CD1c-positive myeloid dendritic cell (primary cell): ENCODE data around the gene COQ4.
"Not testable (repeated sequence)": the region's sequence is repeated elsewhere in the genome, so short reads cannot be mapped to it uniquely, and the experiment has no call there.

Experiments used
- DNase-seq: peaks from one replicate; pipeline ENCODE4 v3.0.0-alpha.2; 2016; ENCODE audit errors: extremely low spot score

COQ4 gene

GRCh38 chr9:128298535-128299482 lies 23.8 kb upstream of the COQ4 start:
- no peak for DNase-seq

GRCh38 chr9:128304136-128304970 lies 18.3 kb upstream of the COQ4 start:
- DNase-seq, result peak; percentile 2

GRCh38 chr9:128304971-128305288 lies 17.7 kb upstream of the COQ4 start:
- no peak for DNase-seq

- DNase-seq, result no peak
Observed at GRCh38 chr9:128309551-128309950, 13.1 kb upstream of the COQ4 start.

GRCh38 chr9:128310461-128310860 lies 12.2 kb upstream of the COQ4 start:
- no peak for DNase-seq

GRCh38 chr9:128314697-128315096 lies 7.9 kb upstream of the COQ4 start:
- DNase-seq, result no peak

GRCh38 chr9:128316421-128316820 lies 6.2 kb upstream of the COQ4 start:
- no peak for DNase-seq

- DNase-seq, result no peak
Observed at GRCh38 chr9:128317629-128318028, 5.0 kb upstream of the COQ4 start.

- no peak for DNase-seq
Observed at GRCh38 chr9:128321343-128321742, 1.3 kb upstream of the COQ4 start.

- peak; percentile 2 for DNase-seq
Observed at GRCh38 chr9:128321879-128322403, 698 bp upstream of the COQ4 start.

- no peak for DNase-seq
Observed at GRCh38 chr9:128323212-128323730, 632 bp downstream of the COQ4 start.

- peak; percentile 12 for DNase-seq
Observed at GRCh38 chr9:128323791-128324190, 1.2 kb downstream of the COQ4 start.

- no peak for DNase-seq
Observed at GRCh38 chr9:128324401-128324800, 1.8 kb downstream of the COQ4 start.

- DNase-seq, result no peak
Observed at GRCh38 chr9:128325629-128326028, 3.0 kb downstream of the COQ4 start.

GRCh38 chr9:128333451-128333869 lies 10.8 kb downstream of the COQ4 start:
- no peak for DNase-seq

- no peak for DNase-seq
Observed at GRCh38 chr9:128335161-128335560, 12.5 kb downstream of the COQ4 start.

GRCh38 chr9:128335914-128336313 lies 13.3 kb downstream of the COQ4 start:
- no peak for DNase-seq

GRCh38 chr9:128337936-128338335 lies 15.3 kb downstream of the COQ4 start:
- no peak for DNase-seq

GRCh38 chr9:128338852-128339614 lies 16.4 kb downstream of the COQ4 start:
- DNase-seq, result not testable (repeated sequence)

GRCh38 chr9:128339761-128340690 lies 17.4 kb downstream of the COQ4 start, which contains the start of gene SLC27A4:
Gene SLC27A4 (plus strand): TSS chr9:128340527. CDS start chr9:128343133, 2,606 bp downstream.
- peak; percentile 87 for DNase-seq
